ENCODE data around the gene WTIP.

- TF ChIP-seq POLR2A (IDR thresholded peaks at IDR 0.05): no peak
- TF ChIP-seq, protein P1, sequence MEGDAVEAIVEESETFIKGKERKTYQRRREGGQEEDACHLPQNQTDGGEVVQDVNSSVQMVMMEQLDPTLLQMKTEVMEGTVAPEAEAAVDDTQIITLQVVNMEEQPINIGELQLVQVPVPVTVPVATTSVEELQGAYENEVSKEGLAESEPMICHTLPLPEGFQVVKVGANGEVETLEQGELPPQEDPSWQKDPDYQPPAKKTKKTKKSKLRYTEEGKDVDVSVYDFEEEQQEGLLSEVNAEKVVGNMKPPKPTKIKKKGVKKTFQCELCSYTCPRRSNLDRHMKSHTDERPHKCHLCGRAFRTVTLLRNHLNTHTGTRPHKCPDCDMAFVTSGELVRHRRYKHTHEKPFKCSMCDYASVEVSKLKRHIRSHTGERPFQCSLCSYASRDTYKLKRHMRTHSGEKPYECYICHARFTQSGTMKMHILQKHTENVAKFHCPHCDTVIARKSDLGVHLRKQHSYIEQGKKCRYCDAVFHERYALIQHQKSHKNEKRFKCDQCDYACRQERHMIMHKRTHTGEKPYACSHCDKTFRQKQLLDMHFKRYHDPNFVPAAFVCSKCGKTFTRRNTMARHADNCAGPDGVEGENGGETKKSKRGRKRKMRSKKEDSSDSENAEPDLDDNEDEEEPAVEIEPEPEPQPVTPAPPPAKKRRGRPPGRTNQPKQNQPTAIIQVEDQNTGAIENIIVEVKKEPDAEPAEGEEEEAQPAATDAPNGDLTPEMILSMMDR (IDR thresholded peaks at IDR 0.05): no peak
These were observed 23.9 kb downstream of the WTIP start for GRCh38 chr19:34505321-34506025.

Measured in lower leg skin (tissue), 3 donors.